ENCODE results near the gene LIPA.
"Not testable (repeated sequence)": the region's sequence is repeated elsewhere in the genome, so short reads cannot be mapped to it uniquely, and the experiment has no call there.

Gene LIPA

DNA sequence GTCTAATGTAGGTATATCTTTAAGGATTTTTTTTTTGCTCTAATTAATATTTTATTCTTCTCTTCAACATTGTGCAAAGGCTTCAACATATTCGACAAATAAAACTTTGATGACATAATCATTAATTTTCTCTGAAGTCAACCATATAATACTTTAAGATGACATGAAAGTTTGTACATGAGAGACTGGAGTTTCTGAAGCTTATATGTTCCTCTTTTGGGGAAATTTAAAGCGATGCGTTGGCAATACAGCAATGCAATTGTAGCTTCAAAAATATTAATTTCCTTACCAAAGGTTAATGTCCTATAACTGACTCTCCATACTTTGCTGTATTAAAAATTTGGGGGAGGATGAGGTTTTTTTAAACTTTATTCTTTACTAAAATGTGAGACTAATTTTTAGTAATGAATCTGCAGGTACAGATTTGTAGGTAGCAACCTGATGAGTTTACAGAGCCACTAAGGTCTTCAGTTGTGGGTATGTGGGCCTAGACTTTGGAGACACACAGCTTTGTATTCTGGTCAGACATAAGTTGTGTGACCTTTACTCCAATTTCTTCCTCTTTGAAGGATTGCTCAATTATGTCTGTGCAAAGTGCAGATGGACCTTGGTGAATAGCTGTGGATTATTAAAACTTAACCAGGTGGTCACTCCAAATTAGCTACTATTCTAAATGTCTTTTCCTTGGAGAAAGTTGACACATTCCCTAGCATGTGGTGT is 18.0 kb upstream of the LIPA start:
- no peak for DNase-seq

DNA sequence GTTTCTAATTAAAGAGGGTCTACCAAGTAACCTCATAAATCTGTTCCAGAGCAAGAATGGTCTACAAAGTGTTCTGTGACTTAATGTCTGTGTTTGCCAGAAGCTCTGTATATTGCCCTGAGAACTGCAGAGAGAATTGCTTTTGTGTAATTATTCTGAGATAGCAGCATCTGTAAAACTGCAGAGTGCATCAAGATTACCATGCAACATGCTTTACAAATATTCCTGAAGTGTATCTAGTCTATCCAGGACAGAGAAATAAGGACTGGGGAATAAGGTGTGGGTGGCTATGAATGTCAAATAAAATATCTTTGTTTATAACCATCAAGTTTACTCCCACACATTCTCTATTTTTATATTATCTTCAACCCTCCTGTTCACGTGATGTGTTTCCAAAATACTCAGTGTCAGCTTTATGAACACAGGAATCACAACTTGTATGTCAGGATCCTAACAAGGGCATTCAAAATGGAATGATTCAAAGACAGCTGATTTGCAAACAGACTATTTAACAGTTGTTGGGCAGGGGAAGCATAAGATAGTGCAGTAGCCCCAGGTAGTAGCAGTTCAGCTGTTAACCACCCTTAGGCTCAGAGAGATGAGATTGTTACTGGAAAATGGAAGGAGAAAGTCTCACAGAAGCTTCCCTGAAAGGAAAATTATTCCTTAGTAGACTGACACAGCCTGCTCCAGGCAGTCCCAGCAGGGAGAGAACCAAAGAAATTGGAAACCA is 15.3 kb upstream of the LIPA start:
- no peak for DNase-seq

DNA sequence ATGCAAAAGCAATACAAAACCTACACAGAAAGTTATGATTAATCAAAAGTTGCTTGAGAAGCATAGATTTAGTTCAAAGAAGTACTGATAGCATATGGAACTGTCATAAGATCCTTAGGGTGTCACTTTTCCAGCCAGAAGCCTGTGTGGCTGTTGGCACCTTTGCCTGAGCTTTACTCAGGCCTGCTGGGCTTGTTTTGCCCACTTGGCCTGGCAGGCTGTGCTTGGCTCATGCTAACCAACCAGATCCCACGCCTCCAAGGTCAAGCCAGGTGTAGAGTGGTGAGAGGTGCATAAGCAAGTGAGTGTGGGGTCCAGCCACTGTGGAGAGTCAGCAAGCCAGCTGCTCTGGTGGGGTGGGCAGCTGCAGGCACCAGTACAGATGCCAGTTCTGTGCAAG is 12.0 kb upstream of the LIPA start:
- no peak for DNase-seq

DNA sequence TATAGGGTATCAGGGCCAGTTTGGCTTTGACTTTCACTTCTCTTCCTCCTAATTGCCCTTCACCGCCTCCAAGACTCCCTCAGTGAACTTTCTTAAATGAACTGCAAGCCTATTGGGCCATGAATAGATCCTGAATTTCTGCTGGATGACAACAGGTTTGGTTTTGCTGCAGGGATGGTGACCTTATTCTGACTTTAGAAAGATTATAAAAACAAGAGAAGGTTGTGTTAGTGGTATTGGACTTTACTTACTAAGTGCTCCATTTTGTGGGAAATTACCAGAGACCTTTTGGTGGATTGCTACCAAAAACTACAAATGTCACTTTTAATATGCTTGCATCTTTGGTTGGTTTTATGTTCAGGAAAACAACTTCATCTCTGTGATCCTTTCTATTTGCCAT is 11.5 kb upstream of the LIPA start:
- no peak for DNase-seq

DNA sequence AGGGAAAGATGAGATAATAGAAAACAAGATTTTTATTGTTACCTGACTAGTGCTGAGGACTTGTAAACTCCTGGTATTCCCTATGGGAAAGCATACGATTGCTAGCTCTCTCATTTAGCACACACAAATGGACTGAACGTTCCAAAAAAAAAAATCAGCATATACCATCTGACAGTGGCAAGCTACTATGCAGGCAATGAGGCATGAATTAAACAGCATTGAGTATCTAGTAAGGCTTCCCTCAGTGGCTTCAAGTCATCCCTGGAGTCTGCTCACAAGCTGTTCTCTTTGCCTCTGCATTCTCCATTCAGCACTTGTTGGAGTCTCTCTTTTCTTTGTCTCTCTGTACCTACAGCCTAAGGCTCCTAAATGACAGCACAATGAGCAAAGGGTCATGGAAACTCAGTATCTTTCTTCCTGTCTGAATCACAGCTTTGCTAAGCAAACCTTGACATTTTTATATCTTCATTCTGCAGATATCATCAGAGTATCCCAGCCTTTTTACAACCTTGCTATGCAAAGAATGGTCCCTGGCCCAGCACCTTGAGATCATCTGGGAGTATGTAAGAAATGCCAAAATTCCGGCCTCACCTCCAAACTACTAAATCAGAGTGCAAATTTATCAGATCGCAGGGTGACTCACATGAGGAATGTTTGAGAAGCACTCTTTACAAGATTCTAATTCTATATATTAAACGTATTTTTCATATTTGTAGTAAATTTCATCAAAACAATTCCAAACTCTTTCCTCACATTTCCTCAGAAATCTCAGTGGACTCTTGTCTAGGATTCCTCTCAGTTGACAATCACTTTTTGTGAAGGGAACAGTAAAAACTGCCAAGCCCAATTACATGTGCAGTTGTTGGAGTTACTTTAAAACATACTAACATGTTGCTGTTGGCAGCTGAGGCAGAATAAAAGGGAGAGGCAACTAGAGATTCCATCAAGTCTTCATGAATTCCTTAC is 10.8 kb upstream of the LIPA start:
- no peak for DNase-seq

DNA sequence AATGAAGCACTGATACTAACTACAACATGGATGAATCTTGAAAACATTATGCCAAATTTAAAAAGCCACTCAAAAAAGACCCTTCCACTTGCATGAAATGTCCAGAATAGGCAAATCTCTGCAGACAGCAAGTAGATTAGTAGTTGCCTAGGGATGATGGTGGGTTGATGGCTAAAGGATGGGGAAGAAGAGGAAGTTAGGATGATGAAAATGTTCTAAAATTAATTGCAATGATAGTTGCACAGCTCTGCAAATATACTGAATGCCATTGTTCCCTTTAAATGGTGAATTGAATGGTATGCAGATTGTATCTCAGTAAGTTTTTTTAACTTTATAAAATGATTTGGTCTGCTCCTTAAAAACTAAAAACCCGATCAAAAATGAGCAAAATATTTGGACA is 7.3 kb upstream of the LIPA start:
- no peak for DNase-seq

DNA sequence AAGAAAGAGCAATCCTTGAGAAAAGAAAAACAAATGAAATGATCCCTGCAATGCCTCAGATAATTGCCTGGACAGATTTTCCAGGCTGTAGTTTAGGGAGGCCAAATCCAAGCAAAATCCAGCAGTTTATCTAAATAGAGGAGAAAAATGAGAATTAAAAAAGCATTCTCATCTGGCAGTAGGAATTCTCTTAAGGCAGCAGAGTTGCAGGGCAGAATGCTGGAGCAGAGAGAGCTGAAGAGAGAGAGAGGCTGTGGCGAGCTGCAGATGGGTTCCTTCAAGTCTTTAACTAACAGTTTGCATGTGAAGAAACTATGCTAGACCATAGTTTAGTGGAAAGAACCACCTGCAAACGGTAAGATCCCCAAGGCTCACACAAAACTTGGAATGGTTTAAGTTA is 6.0 kb upstream of the LIPA start:
- no peak for DNase-seq

DNA sequence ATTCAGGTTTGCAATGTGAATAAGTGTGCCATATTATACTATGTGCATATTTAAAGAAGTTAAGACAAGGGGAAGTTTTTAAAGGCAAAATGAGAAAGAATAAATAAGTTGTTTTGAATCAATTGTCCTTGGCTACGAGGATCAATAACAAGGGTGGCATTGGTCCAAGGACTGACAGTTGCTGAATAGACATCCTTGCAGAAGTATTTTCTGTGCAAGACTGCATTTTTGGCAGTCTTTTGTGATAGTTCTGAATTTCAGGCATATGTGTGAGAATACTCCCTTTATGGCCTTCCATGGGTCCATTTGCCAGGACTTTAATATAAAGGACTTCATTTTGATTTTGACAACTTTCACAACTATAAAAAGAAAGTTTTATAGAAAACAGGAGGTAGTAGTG is 5.4 kb upstream of the LIPA start:
- DNase-seq, result no peak

DNA sequence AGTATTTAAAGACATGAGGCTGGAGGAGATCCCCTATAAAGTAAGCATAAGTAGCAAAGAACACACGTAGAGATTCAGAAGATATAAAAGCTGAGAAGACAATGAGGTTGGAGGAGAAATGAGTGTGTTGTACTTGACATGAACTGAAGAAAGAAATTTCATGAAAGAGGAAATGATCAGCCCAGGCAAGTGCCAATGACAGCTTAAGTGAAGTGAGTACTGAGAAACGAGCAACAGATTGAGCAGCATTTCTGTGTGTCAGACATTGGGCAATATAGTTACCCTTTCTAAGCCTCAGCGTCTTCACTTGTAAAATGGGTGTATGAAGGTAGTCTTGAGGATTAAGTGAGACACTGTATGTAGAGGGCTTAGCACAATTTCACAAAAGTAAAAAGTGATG is 4.8 kb upstream of the LIPA start:
- no peak for DNase-seq

DNA sequence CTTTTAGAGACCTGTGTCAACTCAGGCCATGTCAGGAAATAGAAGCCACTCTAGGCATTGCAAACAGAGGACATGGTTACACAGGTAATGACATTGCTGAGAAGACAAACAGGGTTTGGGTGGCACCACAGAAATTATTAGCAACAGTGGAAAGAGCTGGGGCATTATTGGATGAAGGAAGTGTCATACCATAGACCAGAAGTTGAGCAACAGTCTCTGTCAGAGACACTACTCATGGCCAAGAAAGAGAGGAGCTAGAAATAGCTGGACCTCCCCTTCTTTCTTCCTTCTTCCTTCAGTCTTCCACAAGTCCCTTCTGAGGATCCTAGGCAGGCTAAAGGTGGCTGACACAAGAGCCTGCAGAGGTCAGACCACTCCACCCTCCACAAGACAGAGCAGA is 4.2 kb upstream of the LIPA start:
- DNase-seq, result no peak

DNA sequence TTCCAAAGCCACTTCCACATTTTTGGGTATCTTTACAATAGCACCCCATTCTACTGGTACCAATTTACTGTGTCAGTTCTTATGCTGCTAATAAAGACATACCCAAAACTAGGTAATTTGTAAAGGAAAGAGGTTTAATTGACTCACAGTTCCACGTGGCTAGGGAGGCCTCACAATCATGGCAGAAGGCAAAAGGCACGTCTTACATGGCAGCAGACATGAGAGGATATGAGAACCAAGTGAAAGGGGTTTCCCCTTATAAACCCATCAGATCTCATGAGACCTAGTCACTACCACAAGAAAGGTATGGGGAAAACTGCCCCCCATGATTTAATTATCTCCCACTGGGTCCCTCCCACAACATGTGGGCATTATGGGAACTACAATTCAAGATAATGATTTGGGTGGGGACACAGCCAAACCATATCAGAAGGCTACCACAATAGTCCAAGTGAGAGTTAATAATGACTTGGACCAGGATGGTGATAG is 3.6 kb upstream of the LIPA start:
- not testable (repeated sequence) for DNase-seq

DNA sequence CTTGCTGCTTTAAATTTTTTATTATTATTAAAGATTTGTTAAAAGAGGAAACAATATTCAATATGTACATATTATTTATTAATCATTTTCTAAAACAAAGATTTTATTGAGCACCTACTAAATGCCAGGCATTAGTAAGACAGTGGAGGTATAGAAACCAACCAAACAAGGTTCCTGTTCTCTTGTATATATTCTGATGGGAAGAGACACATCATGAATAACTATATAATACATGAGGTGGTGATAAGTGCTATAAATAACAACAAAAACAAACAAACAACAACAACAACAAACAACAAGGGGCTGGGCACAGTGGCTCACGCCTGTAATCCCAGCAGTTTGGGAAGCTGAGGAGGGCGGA is 630 bp upstream of the LIPA start:
- no peak for DNase-seq

DNA sequence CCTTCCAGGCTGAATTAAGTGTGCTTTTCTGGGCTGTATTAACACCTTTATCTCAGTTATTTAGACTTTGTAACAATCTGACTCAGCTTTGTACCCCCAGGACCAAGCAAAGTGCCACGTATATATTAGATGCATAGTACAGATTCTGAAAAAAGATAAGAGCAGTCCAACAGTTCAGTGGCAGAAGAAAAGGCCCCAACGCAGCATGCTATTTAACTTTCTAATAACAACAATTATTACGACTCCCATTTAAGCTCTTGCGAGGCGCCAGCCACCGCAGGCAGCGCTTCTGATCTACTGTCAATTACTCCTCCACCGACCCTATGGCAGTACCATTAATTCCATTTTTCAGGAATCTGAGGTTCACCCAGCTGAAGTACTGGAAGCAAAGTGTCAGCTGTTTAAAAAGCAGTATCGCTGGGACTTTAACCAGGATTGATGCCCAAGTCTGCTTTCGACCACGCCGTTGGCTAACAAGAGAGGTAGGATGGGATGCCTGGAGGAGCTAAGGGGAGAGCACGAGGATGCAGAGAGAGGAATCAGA is 638 bp downstream of the LIPA start:
- no peak for DNase-seq

DNA sequence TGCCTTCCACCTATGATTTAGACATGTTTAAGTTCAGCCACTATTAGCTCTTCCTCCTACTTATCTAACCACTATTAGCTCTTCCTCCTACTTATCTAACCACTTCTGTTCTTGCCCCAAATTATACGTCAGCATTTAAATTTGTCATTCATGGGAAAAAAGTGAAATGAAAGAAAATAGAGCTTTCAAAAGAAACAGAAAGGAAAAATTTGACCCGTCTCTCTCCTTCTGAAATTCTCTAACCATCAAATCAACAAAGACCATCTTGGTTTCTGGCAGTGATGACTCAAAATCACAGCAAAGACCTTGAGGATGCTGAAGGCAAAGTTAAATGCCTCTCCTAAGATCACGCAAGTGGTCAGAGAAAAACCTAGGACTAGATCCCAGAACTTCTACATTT is 2.6 kb downstream of the LIPA start:
- DNase-seq, result no peak

DNA sequence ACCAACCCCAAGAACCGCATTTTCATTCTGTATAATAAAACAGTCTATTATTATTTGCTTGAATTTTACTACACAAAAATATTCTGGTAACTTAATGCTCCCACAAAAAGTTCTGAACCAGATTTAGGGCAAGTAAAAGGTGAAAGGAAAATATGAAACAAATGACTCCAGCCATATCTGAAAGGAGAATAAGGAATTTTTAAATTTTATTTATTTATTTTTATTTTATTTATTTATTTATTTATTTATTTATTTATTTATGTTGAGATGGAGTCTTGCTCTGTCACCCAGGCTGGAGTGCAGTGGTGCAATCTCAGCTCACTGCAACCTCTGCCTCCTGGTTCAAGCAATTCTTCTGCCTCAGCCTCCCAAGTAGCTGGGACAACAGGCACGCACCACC is 4.0 kb downstream of the LIPA start:
- not testable (repeated sequence) for DNase-seq

DNA sequence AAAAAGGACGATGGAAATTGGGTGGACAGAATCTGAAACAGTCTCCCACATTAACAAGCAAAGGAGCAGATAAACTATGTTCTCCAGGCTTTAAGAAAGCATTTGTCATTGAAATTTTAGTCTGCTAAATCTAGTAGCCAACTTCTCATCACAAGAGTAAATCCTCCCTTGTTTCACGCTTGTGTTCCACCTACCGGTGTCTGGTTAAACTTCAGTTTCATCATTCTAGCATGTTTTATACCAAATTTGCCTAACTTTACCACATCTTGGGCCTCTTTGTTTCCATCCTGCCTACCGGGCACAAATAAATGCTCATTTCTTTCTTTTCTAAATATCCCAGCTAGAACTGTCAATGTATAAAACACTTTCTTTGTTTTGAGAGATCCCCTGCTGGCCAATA is 5.8 kb downstream of the LIPA start:
- no peak for DNase-seq

DNA sequence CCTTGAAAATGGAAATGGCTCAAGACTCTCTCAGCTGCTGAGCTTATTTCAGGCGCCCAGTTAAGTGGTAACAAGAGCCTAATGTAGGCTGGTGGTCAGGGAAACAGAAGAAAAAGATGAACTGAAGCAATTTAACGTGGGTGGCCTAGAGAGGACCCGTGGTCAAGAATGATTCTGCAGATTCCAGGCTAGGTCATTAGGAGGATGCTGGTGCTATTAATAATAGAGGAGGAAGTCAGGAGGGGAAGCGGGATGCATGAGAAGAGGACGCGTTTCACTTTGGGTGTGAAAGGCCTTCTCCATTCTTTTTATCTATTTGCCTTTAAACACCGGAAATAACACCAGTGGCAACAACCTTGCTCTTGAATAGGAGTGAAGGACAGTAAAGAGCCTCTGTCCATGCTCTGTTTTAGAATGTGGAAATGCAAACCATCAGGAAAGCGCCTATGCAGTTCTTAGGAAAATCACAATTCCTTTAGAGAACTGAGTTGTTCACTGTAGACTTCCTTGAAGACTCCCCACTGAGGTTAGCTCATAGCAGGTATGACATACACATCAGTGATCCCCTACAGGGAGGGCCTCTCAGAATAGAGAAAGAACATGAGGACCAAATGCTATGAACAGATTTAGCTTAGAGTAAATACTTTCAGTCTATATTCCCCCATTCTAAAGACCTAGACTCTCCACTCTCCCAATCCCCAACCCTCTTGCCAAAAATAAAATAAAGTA is 8.6 kb downstream of the LIPA start:
- no peak for DNase-seq

DNA sequence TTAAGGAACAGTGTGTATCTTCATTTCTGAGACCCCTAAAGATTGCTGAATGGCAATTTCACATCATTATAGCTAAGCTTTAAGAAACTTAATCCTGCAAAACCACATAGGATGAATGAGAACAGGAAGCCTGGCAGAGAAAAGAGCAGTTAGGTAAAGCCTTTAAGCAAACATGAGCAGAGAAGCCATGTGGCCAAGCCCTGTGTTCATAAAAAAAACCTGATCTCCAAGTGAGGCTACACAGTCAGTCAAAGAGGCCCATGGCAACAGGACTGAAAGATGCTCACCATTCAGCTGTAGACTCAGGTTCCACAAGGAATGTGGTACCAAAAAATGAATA is 9.3 kb downstream of the LIPA start:
- DNase-seq, result no peak

DNA sequence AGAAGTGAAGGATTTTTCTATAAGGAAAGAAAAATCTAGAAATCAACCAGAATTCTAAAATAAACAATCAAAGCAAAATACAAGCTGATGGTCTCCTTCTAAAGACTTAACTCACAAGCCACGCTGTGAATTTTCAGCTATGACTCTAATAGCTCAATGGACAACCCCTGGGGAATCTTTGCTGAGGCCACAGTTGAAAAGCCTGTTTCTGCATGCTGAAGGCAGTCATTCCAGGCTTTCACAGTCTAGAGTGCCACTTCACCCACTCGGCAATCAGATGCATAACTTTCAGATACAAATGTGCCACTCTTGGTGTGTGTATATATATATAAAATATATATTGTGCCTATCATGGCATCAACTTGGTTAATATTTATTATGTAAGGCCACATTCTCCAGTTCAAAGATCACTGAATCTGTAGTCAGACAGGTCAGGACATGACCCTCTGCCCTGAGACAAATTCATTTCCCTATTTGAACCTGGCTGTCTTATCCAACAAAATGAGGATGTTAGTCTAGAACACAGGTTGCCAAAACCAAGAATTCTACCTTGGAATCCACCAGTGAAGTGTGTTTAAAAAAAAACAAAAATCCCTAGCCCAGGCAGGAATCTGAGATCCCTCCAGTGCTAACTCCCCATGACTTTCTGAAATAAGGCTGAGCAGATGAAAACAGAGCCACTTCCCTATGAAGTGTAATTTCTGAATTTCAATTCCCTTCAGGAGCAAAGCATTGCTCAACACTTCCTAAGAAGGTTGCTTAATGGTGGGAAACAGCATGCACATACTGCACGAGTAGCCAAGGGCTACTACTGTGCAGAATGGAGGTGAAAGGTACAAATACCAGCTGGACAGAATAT is 9.9 kb downstream of the LIPA start:
- DNase-seq, result no peak

DNA sequence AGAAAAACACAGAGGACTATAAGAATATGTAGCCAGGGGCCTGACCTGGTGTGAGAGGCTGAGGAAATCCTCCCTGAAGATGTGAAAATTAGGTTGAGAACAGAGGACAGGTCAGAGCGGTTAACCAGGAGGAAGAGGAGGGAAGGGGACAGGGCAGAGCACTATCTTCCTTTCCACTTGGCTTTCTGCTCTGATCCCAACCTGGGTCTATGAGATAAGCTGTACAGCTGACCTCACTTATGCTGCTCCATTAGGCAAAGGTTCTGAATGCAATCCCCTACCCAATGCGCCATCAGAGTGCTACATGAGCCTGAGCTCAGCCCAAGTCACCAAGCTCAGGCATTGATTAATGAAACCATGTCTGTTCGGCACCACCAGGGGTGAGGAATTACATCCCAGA is 10.5 kb downstream of the LIPA start:
- no peak for DNase-seq

DNA sequence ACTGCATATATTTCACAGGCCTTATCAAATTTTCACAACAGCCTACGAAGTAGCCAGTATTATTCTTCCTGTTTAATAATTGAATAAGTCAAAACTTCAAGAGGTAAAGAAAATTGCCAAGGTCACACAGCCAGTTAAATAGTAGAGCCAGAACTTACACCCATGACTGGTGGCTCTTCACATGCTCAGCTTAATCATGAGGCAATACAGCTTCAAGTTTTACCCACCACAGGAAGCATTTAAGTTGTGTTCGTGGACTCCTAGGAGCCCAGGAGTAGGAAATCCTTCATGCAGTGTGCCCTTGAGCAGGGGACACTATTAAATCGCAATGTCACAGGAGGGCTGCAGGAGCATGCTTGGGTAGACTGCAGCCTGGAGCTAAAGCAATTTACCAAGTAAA is 11.1 kb downstream of the LIPA start:
- DNase-seq, result no peak

All from activated CD8-positive, alpha-beta memory T cell treated with anti-CD3 and anti-CD28 coated beads, Interleukin-2, amount 50 U/mL, for 48 hours (primary cell).